ENCODE data around the gene C1orf115. TPM values are rescaled to one million over a fixed set of nuclear protein-coding genes. Genes with fewer than 3 reads are reported as not detected.

The C1orf115 gene
- polyA plus RNA-seq, 3 donors, result 0.47 to 3.1 (median 1.9) TPM

GRCh38 chr1:220695426-220695825 lies 5.3 kb downstream of the C1orf115 start:
- intact Hi-C loops (cut with micrococcal nuclease), result no loop called here
- no peaks in the 10 kb centered on the region for H3K9me3 ChIP-seq (replicated peaks in 1 of 2; ENCODE audit: control insufficient read depth in 1 of 2, insufficient read depth in 1 of 2, low read length in 2 of 2)
- Mint-ChIP-seq H3K36me3 (peaks cover 0 to 12% of the 10 kb centered on the region in 2 donors), H3K9me3 (peaks cover 0 to 2% (median 0%) of the 10 kb centered on the region in 7 donors), H3K27me3 (ENCODE audit: low read depth in 3 of 3) (peaks cover 13 to 23% (median 18%) of the 10 kb centered on the region in 3 donors), H3K4me3 (no peak overlapping the region), H3K27ac (no peak overlapping the region), H3K4me1 (peaks cover 19% of the 10 kb centered on the region)
- H3K4me1 ChIP-seq (ENCODE audit: control insufficient read depth in 1 of 2, insufficient read depth in 2 of 2, low read length in 2 of 2), result peaks cover 7 to 14% of the 10 kb centered on the region in 2 donors
- H3K9ac ChIP-seq (ENCODE audit: insufficient read depth, low read length, poor library complexity, severe bottlenecking), result no peak overlapping the region
- no peak overlapping the region for H2AFZ ChIP-seq (ENCODE audit: insufficient read depth, low read depth, low read length, poor library complexity, severe bottlenecking)
- H3K4me2 ChIP-seq (replicated peaks; ENCODE audit: extremely low read depth, low read length, poor library complexity, severe bottlenecking), result no peak overlapping the region
- H3K4me3 ChIP-seq (replicated peaks in 1 of 3; ENCODE audit: low read depth in 2 of 3, low read length in 3 of 3), result no peak overlapping the region
- H3K27ac ChIP-seq (ENCODE audit: low read depth in 1 of 2, low read length in 2 of 2), result no peak overlapping the region
- peaks cover 15 to 23% of the 10 kb centered on the region in 2 donors for H3K27me3 ChIP-seq (ENCODE audit: control insufficient read depth in 2 of 2, insufficient read depth in 2 of 2, low read length in 2 of 2)
- no peaks in the 10 kb centered on the region for H3K79me2 ChIP-seq (ENCODE audit: insufficient read depth, low read length)
- no peak for TF ChIP-seq CTCF (IDR thresholded peaks at IDR 0.05)
- H3K36me3 ChIP-seq (replicated peaks in 1 of 2; ENCODE audit: control insufficient read depth in 1 of 2, insufficient read depth in 2 of 2, low read length in 2 of 2), result no peaks in the 10 kb centered on the region
- H4K20me1 ChIP-seq (ENCODE audit: insufficient read depth, low read length), result no peaks in the 10 kb centered on the region
- DNase-seq, result no peak
- 96% methylated on average over 4 of the region's 4 CpGs for WGBS (ENCODE audit: insufficient coverage)

- Mint-ChIP-seq H3K4me1 (peaks cover 17% of the 10 kb centered on the region), H3K27me3 (ENCODE audit: low read depth in 3 of 3) (peaks cover 7 to 15% (median 11%) of the 10 kb centered on the region in 3 donors), H3K27ac (no peak overlapping the region), H3K4me3 (no peak overlapping the region), H3K9me3 (peaks cover 0 to 2% (median 0%) of the 10 kb centered on the region in 7 donors), H3K36me3 (peaks cover 0 to 9% of the 10 kb centered on the region in 2 donors)
- Histone ChIP-seq H3K27ac (ENCODE audit: low read depth in 1 of 2, low read length in 2 of 2) (no peak overlapping the region), H3K4me3 (replicated peaks in 1 of 3; ENCODE audit: low read depth in 2 of 3, low read length in 3 of 3) (no peak overlapping the region), H3K4me2 (replicated peaks; ENCODE audit: extremely low read depth, low read length, poor library complexity, severe bottlenecking) (no peak overlapping the region), H2AFZ (ENCODE audit: insufficient read depth, low read depth, low read length, poor library complexity, severe bottlenecking) (no peak overlapping the region), H3K27me3 (ENCODE audit: control insufficient read depth in 2 of 2, insufficient read depth in 2 of 2, low read length in 2 of 2) (peaks cover 8 to 15% of the 10 kb centered on the region in 2 donors), H4K20me1 (ENCODE audit: insufficient read depth, low read length) (no peaks in the 10 kb centered on the region), H3K9ac (ENCODE audit: insufficient read depth, low read length, poor library complexity, severe bottlenecking) (no peak overlapping the region), H3K36me3 (replicated peaks in 1 of 2; ENCODE audit: control insufficient read depth in 1 of 2, insufficient read depth in 2 of 2, low read length in 2 of 2) (no peaks in the 10 kb centered on the region), H3K9me3 (replicated peaks in 1 of 2; ENCODE audit: control insufficient read depth in 1 of 2, insufficient read depth in 1 of 2, low read length in 2 of 2) (no peaks in the 10 kb centered on the region), H3K4me1 (ENCODE audit: control insufficient read depth in 1 of 2, insufficient read depth in 2 of 2, low read length in 2 of 2) (peaks cover 0 to 5% of the 10 kb centered on the region in 2 donors), H3K79me2 (ENCODE audit: insufficient read depth, low read length) (no peaks in the 10 kb centered on the region)
- intact Hi-C loops (cut with micrococcal nuclease), result no loop called here
- no peak for TF ChIP-seq CTCF (IDR thresholded peaks at IDR 0.05)
- no peak for DNase-seq
- over 99% methylated on average over 14 of the region's 16 CpGs for WGBS (ENCODE audit: insufficient coverage)
These were observed 6.2 kb downstream of the C1orf115 start for GRCh38 chr1:220696226-220696862.

Data from CD14-positive monocyte (primary cell).